ENCODE data around the gene USP2.

USP2 gene

DNA sequence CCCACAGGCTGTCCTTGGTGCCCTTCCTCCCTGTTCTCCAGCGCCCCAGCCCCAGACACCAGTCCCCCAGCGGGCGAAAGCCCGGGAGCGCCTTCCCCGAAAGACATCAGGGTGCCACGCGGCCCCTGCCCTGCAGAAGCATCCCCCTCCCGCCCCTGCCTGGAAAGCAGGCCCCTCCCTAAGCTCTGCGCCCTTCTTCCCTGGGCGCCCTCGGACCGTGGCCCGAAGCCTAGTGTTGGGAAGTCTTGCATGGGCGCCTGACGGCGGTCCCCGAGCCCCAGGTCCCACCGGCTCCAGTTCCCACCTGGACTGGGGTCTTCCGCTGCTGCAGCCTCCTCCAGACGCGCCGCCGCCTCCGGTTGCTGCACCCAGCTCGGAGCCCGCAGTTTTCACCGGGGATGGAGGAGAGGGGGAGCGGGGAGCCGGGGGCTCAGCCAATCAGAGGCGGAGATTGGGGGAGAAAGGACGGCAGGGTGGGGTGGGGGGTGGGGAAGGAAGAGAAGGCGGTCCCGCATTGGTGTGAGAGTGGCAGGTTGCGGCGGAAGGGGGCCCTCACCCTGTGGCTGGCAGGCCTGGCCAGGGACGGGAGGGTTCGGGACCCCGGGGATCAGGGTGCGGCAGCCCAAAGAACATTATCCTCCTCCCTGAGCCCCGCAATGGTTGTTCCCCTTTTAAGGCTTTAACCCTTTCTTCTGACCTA is 41.5 kb upstream of the USP2 start, which contains the start of gene THY1:
Gene THY1, minus strand, starts transcription at position 364 of the 700 bp plus-strand sequence. CDS start 2,267 bp downstream, outside the sequence.
- Histone ChIP-seq H3K27me3 (ENCODE audit: insufficient read depth, low read length, poor library complexity) (peaks cover 13% of the 10 kb centered on the region), H4K20me1 (ENCODE audit: insufficient read depth, low read length) (no peaks in the 10 kb centered on the region), H3K9me3 (ENCODE audit: insufficient read depth, low read length, severe bottlenecking) (no peaks in the 10 kb centered on the region), H3K4me1 (ENCODE audit: insufficient read depth, low read length) (no peaks in the 10 kb centered on the region), H3K36me3 (ENCODE audit: insufficient read depth, low read length) (no peaks in the 10 kb centered on the region), H3K4me2 (ENCODE audit: insufficient read depth, low read length) (no peak within 1 kb of the TSS), H3K9ac (ENCODE audit: low read depth, low read length) (no peak within 1 kb of the TSS), H3K79me2 (ENCODE audit: insufficient read depth, low read length) (no peaks in the 10 kb centered on the region), H3K4me3 (ENCODE audit: low read depth in 1 of 2, low read length in 2 of 2) (no peak within 1 kb of the TSS), H3K27ac (ENCODE audit: low read length) (no peak within 1 kb of the TSS), H2AFZ (ENCODE audit: low read depth, low read length) (no peak within 1 kb of the TSS)
- ATAC-seq (ENCODE audit: insufficient read depth, low read depth) (no peak), DNase-seq (no peak)
- TF ChIP-seq EZH2 (IDR thresholded peaks at IDR 0.05; ENCODE audit: borderline replicate concordance, low read depth, low read length, severe bottlenecking), result no peak

DNA sequence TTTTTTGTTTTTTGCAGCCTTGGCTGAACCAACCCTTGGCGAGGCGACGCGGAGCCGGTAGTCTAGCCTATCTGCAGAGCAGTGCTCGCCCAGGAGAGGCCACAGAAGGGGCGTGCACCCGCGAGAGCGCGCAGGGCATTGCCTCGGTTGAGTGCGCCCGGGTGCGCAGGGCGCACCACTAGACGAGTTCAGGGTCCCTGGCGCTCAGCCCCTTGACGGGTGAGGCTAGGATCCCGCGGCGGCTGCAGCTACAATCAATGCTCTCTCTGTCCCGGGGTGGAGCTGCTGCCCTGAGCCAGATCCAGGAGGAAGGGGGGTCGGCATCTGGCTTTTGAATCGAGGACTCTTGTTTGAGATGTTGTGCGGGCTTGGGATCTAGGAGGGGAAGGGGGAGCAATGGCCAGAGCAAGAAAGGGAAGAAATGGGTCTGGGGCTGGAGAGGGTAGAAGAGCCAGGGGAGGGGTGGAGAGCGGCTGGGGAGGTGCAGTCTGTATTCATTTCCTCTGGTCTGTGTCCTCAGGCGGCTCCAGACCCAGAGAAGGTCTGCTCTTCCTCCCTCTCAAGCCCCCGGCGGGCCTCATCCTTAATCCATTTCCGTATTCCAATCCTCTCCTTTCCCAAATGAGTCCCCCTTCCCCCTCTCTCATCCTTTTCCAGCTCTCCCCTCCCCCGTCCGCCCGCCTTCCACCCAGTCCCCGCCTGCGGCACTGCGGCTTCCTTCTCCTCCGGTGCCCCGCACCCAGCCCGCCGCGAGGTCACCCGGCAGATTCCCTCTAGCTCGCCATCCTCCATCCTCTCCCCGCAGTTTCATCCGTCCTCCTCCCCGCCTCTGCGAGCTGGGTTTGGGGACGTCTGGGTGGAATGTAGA is 40.7 kb upstream of the USP2 start:
- no peak for ATAC-seq (ENCODE audit: insufficient read depth, low read depth)
- no peak for TF ChIP-seq EZH2 (IDR thresholded peaks at IDR 0.05; ENCODE audit: borderline replicate concordance, low read depth, low read length, severe bottlenecking)
- TF ChIP-seq, protein P1, sequence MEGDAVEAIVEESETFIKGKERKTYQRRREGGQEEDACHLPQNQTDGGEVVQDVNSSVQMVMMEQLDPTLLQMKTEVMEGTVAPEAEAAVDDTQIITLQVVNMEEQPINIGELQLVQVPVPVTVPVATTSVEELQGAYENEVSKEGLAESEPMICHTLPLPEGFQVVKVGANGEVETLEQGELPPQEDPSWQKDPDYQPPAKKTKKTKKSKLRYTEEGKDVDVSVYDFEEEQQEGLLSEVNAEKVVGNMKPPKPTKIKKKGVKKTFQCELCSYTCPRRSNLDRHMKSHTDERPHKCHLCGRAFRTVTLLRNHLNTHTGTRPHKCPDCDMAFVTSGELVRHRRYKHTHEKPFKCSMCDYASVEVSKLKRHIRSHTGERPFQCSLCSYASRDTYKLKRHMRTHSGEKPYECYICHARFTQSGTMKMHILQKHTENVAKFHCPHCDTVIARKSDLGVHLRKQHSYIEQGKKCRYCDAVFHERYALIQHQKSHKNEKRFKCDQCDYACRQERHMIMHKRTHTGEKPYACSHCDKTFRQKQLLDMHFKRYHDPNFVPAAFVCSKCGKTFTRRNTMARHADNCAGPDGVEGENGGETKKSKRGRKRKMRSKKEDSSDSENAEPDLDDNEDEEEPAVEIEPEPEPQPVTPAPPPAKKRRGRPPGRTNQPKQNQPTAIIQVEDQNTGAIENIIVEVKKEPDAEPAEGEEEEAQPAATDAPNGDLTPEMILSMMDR (IDR thresholded peaks at IDR 0.05; ENCODE audit: borderline replicate concordance, extremely low read depth, low read length, poor library complexity, severe bottlenecking), result no peak
- H3K9me3 ChIP-seq (ENCODE audit: insufficient read depth, low read length, severe bottlenecking), result no peaks in the 10 kb centered on the region
- no peak for DNase-seq
- H3K4me3 ChIP-seq (ENCODE audit: low read depth in 1 of 2, low read length in 2 of 2), result no peak overlapping the region
- H2AFZ ChIP-seq (ENCODE audit: low read depth, low read length), result no peak overlapping the region
- H3K36me3 ChIP-seq (ENCODE audit: insufficient read depth, low read length), result no peaks in the 10 kb centered on the region
- H3K4me1 ChIP-seq (ENCODE audit: insufficient read depth, low read length), result no peaks in the 10 kb centered on the region
- H3K27ac ChIP-seq (ENCODE audit: low read length), result no peak overlapping the region
- no peaks in the 10 kb centered on the region for H3K79me2 ChIP-seq (ENCODE audit: insufficient read depth, low read length)
- no peak overlapping the region for H3K4me2 ChIP-seq (ENCODE audit: insufficient read depth, low read length)
- no peak overlapping the region for H3K9ac ChIP-seq (ENCODE audit: low read depth, low read length)
- H4K20me1 ChIP-seq (ENCODE audit: insufficient read depth, low read length), result no peaks in the 10 kb centered on the region
- peaks cover 13% of the 10 kb centered on the region for H3K27me3 ChIP-seq (ENCODE audit: insufficient read depth, low read length, poor library complexity)

DNA sequence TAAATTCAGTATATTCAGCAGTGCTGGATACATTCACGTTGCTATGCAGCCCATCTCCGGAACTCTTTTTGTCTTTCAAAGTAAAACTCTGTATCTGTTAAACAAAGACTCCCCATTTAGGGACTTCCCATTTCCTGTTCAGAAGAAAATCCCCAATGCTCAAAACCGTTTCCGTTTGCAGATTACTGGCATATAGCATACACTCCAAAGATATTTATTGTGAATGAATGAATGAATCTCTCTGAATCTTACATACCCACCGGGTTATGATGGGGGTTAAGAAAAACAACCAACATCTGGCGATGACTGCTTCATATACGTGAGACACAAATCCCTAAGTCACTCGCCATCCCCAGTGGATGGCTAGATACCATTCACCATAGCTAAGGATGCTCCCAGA is 39.9 kb upstream of the USP2 start:
- Histone ChIP-seq H3K36me3 (ENCODE audit: insufficient read depth, low read length) (no peaks in the 10 kb centered on the region), H3K27ac (ENCODE audit: low read length) (no peak overlapping the region), H3K4me2 (ENCODE audit: insufficient read depth, low read length) (no peak overlapping the region), H3K4me1 (ENCODE audit: insufficient read depth, low read length) (no peaks in the 10 kb centered on the region), H3K79me2 (ENCODE audit: insufficient read depth, low read length) (no peaks in the 10 kb centered on the region), H3K9ac (ENCODE audit: low read depth, low read length) (no peak overlapping the region), H3K27me3 (ENCODE audit: insufficient read depth, low read length, poor library complexity) (peaks cover 13% of the 10 kb centered on the region), H3K9me3 (ENCODE audit: insufficient read depth, low read length, severe bottlenecking) (no peaks in the 10 kb centered on the region), H4K20me1 (ENCODE audit: insufficient read depth, low read length) (no peaks in the 10 kb centered on the region), H2AFZ (ENCODE audit: low read depth, low read length) (no peak overlapping the region), H3K4me3 (ENCODE audit: low read depth in 1 of 2, low read length in 2 of 2) (no peak overlapping the region)
- ATAC-seq (ENCODE audit: insufficient read depth, low read depth) (no peak), DNase-seq (no peak)
- TF ChIP-seq, protein P1 (IDR thresholded peaks at IDR 0.05; ENCODE audit: borderline replicate concordance, extremely low read depth, low read length, poor library complexity, severe bottlenecking), result no peak
- TF ChIP-seq EZH2 (IDR thresholded peaks at IDR 0.05; ENCODE audit: borderline replicate concordance, low read depth, low read length, severe bottlenecking), result no peak

DNA sequence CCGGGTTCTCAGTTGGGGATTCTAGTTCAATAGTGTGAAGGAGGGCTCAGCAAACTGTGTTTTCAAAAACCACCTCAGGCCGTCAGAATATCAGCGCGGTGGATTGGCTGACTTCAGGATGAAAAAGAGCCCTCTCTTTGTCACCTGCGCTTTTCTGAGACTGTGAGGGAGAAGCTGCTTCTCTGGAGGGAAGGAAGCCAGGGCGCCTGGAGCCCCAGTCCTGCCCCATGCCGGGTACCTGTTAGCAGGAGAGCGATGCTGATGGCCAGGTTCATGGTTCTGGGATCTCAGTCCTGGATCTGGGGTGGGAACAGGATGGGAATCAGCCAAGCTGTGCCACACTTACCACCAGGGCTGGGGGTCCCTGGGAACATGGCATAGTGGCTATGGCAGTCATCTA is 39.1 kb upstream of the USP2 start:
- no peak overlapping the region for H3K4me2 ChIP-seq (ENCODE audit: insufficient read depth, low read length)
- no peak overlapping the region for H3K27ac ChIP-seq (ENCODE audit: low read length)
- no peak overlapping the region for H3K9ac ChIP-seq (ENCODE audit: low read depth, low read length)
- no peaks in the 10 kb centered on the region for H4K20me1 ChIP-seq (ENCODE audit: insufficient read depth, low read length)
- H3K79me2 ChIP-seq (ENCODE audit: insufficient read depth, low read length), result no peaks in the 10 kb centered on the region
- TF ChIP-seq, protein P1 (IDR thresholded peaks at IDR 0.05; ENCODE audit: borderline replicate concordance, extremely low read depth, low read length, poor library complexity, severe bottlenecking), result no peak
- no peak for TF ChIP-seq EZH2 (IDR thresholded peaks at IDR 0.05; ENCODE audit: borderline replicate concordance, low read depth, low read length, severe bottlenecking)
- peaks cover 13% of the 10 kb centered on the region for H3K27me3 ChIP-seq (ENCODE audit: insufficient read depth, low read length, poor library complexity)
- no peaks in the 10 kb centered on the region for H3K4me1 ChIP-seq (ENCODE audit: insufficient read depth, low read length)
- ATAC-seq (ENCODE audit: insufficient read depth, low read depth), result no peak
- H2AFZ ChIP-seq (ENCODE audit: low read depth, low read length), result no peak overlapping the region
- DNase-seq, result no peak
- H3K4me3 ChIP-seq (ENCODE audit: low read depth in 1 of 2, low read length in 2 of 2), result no peak overlapping the region
- no peaks in the 10 kb centered on the region for H3K36me3 ChIP-seq (ENCODE audit: insufficient read depth, low read length)
- no peaks in the 10 kb centered on the region for H3K9me3 ChIP-seq (ENCODE audit: insufficient read depth, low read length, severe bottlenecking)
